8988T (cell line): ENCODE results near the gene CNNM2.

Source experiments
- DNase-seq: peaks from one replicate; pipeline ENCODE4 v3.0.0; 2011

Gene CNNM2

DNA sequence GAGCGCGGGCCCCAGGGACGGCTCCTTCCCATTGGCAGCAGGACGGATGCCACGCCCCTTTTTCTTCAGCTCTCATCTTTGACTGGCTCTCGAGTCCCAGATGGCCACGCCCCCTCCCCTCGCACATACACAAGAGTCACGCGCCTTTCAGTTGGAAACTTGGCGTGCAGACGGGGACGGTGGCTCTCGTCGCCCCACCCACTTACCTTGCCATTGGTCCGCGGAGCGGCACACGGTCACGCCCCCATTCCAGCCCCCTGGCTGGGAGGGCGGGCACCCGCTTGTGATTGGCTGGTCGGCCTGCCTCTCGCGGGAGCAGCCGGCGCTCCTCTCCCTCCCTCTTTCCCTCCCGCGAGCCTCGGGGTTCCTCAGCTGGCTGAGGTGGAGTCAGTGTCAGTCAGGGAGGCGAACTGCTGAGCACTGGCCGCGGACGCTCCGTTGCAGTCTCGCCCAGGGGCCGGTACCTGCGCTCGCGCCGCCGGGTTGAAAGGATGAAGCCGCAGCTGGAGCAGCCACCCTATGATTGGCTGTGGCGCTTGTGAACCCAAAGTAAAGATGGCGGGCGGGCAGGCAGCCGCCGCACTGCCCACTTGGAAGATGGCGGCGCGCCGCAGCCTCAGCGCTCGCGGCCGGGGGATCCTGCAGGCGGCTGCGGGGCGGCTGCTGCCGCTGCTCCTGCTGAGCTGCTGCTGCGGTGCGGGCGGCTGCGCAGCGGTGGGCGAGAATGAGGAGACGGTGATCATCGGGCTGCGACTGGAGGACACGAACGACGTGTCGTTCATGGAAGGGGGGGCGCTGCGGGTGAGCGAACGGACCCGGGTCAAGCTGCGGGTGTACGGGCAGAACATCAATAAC is at the start of gene CNNM2:
CNNM2 (plus strand) TSS at position 333 of the 855 bp plus-strand sequence; CDS start at position 520, 187 bp downstream.
- DNase-seq = peak; percentile 72

DNA sequence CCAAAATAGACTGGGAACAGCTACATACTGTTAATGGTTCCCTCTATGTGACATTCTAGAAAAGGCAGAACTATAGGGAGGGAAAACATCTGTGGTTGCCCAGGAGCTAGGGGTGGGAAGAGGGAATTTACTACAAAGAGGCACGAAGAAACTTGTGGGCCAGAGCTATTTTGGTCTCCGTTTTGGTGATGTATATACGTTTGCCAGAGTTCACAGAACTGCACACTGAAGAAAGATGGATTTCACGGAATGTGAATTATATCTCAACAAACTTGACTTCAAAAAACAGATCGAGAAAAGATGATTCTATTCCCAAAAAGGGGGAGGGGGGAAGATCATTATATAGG is 49.2 kb upstream of the CNNM2 start:
- peak; percentile 14 for DNase-seq

GRCh38 chr10:102869258-102870198 is 48.6 kb upstream of the CNNM2 start, which contains the start of gene AS3MT:
AS3MT (plus strand) TSS chr10:102869470; CDS start chr10:102869593, 123 bp downstream.
- peak; percentile 28 for DNase-seq

DNA sequence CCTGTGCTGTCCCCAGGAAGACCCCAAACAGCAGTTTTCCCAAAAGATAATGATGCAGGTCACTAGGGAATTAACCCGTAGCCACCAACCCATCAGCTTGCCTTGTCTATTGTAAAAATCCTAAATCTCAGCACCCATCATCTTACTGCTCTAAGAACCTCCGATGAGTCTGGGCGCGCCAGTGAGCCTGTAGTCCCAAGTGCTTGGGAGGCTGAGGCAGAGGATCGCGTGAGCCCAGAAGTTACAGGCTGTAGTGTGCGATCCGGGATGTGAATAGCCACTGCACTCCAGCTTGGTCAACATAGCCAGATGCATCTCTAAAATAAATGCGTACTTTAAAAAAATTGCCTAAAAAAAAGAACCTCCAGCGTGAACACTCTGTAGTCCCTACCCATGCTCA is 47.9 kb upstream of the CNNM2 start:
- DNase-seq = no peak

DNA sequence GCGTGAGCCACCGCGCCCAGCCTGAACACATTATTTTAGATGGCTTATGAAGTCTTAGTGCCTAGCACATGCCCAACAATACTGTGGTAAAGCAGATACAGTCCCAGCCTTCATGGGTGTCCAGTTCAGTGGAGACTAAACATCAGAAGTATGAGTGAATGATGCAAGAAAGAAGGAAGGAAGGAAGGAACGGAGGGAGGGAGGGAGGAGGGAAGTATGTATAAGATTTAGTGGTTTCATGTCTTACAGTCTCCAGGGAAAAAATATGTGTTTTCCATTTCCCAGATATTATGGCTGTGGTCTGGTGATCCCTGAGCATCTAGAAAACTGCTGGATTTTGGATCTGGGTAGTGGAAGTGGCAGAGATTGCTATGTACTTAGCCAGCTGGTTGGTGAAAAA is 45.9 kb upstream of the CNNM2 start:
- no peak for DNase-seq

- no peak for DNase-seq
Observed at GRCh38 chr10:102876747-102877153, 41.3 kb upstream of the CNNM2 start.

GRCh38 chr10:102878629-102879028 is 39.5 kb upstream of the CNNM2 start:
- no peak for DNase-seq

- no peak for DNase-seq
Observed at GRCh38 chr10:102880256-102880655, 37.8 kb upstream of the CNNM2 start.

DNA sequence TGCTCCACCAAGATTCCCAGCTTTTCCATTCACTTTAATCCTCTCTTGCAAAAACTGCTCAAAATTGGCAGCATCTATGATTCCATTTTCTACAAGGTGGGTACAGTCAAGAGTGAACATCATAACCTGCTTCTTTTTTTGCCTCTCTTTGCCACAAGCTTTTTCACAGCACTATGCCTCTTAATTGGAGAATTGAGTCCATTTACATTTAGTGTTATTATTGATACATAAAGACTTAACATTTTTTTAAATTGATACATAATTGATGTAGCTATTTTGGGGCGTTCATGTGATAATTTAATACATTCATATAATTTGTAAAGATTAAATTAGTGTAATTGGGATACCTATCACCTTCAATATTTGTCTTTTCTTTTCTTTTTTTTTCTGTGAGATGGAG is 30.0 kb upstream of the CNNM2 start:
- DNase-seq = no peak

- DNase-seq = no peak
Observed at GRCh38 chr10:102894466-102895213, 23.5 kb upstream of the CNNM2 start.

GRCh38 chr10:102900006-102900405 is 18.1 kb upstream of the CNNM2 start:
- DNase-seq = no peak

GRCh38 chr10:102904346-102904745 is 13.7 kb upstream of the CNNM2 start:
- DNase-seq = no peak

DNA sequence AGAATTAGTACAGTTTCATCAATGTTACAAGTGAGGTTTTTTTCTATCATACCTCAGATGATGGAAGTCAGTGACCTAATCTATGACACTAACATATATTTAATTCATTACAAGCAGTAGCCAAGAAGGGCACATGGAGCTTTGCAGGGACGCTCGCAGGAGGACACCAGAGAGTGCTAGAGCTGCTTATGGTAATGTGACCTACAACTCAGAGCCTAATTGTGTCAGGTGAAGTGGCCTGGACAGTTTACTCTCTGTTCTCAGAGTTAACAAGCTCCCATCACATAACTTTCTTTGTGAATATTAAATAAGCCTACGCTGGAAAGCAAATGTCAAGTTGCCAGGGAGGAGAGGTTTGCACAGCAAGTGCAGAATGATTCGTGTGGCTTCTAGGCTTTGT is 11.6 kb upstream of the CNNM2 start:
- no peak for DNase-seq

- no peak for DNase-seq
Observed at GRCh38 chr10:102914781-102915180, 3.3 kb upstream of the CNNM2 start.

- no peak for DNase-seq
Observed at GRCh38 chr10:102916173-102916572, 1.9 kb upstream of the CNNM2 start.

DNA sequence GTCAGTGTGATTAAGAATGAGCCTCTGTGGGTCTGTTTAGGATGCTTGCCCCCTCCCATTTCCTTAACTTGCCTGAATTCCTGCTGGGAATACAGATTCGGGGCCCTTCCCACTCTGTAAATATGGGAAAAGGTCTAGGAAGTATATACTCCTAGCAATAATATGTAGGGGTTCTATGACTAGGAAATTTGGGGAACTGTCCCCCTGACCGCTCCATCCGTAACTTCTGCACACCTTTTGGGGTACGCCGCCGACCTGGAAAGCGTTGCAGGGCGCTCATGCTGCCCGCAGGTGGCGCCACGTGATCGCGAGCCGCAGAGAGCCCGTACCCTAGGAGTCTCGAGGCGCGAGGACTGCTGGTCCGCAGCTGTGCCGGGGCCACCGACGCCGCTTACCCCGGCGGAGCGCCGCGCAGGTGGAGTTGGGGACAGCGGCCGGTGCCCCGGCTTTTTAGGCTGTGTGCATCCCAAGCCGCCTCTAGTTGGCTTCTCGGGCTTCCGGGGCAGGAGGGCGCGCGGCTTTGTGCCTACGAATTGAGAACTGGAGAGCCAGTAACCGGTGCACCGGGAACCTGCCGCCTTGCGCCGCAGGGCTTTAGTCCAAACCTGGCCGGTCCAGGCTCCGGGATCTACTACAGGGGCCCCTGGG is 656 bp upstream of the CNNM2 start:
- no peak for DNase-seq

DNA sequence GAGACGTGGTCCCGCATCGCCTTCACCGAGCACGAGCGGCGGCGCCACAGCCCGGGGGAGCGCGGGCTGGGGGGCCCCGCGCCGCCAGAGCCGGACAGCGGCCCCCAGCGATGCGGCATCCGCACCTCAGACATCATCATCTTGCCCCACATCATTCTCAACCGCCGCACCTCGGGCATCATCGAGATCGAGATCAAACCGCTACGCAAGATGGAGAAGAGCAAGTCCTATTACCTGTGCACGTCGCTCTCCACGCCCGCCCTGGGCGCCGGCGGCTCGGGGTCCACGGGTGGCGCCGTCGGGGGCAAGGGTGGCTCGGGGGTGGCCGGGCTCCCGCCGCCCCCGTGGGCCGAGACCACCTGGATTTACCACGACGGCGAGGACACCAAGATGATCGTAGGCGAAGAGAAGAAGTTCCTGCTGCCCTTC is 737 bp downstream of the CNNM2 start:
- no peak for DNase-seq

- no peak for DNase-seq
Observed at GRCh38 chr10:102919246-102919959, 1.3 kb downstream of the CNNM2 start.

DNA sequence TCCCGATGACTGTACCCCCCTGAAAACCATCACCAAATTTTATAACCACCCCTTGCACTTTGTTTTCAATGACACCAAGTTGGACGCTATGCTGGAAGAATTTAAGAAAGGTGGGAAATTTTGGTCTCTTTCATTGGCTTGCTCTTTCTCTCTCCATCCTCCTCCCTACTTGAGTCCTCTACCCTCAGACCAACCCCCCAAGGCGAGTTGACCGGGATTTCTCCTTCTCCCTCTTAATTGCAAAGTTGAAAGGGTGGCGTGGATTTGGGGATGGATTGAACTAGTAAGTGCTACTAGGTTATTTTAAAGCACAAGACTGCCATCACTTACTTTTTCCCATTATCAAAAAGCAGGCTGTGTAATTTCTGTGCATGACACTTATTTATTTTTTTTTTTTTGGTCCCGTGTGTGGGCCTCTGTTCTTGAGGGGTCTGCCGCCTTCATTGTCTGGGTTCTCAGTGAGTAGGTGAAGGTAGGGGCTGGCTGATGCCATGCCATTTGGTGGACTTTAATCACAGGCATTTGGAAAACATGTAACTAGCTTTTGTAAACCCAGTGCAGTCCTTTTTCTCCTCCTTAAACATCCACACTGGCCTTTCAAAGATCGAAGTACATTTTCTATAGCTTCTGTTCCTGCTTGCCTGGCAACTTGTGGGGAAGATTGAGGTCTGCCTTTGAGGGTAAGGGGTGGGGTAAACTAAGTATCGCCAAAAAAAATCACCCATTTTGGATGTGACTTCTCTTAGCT is 2.1 kb downstream of the CNNM2 start:
- no peak for DNase-seq

DNA sequence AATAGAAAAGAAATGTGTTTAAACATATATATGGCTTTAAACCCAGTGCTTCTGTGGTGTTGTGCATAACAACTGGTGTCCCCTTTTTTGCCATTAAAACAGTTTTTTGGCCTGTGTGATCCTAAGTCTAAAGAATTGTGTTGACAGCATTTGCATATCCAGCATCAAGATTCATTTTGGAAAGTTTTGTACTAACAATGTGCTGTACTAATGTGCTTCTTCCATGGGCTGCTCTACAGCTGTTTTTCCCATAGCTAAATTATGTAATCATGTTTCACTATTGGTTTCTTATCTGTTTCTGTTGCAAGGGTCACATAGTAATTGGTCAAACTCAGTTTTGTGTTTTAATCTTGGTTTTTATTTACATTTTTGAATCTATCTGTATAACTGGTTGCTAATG is 5.5 kb downstream of the CNNM2 start:
- no peak for DNase-seq

DNA sequence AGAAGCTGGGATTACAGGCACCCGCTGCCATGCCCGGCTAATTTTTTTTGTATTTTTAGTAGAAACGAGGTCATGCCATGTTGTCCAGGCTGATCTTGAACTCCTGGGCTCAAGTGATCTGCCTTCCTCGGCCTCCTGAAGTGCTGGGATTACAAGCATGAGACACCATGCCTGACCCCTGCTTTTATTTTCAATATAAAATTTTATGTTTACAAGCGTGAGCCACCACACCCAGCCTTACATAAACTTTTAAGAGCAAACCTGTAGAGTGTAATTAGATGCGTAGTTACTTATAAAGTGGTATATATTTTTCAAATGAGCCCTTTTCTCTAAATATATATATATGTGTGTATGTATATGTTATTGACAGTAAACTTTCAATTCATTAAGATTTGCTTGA is 8.7 kb downstream of the CNNM2 start:
- no peak for DNase-seq
